Thoracic aorta (tissue), 2 donors: ENCODE results near the gene ZNF597. TPM values are rescaled to one million over a fixed set of nuclear protein-coding genes. Genes with fewer than 3 reads are reported as not detected.
A peak's percentile ranks its signal among the peaks of the same experiment; 100 is the strongest.

Experiments
- ATAC-seq: fragments of 150-250 bp; one replicate; pipeline ENCODE4 v1.8.0; 2017; ENCODE audit warnings: low read depth; ENCODE audit not compliant: insufficient number of reproducible peaks, low FRiP score
- DNase-seq: peaks from one replicate; pipeline ENCODE4 v3.0.0-alpha.2; 2020; ENCODE audit warnings: low spot score
- H3K27ac ChIP-seq, 2 donors: fragments of 200-600 bp; sonication (generic); 1 replicate in 1 of 2; 2 replicates in 1 of 2; pipeline ENCODE4 v1.5.1; 2016; ENCODE audit warnings: mild to moderate bottlenecking in 2 of 2, moderate library complexity in 2 of 2
- H3K27me3 ChIP-seq: fragments of 200-600 bp; sonication (generic); replicated peaks from 2 replicates; pipeline ENCODE4 v1.6.0; 2016; ENCODE audit warnings: mild to moderate bottlenecking; ENCODE audit not compliant: insufficient read depth
- H3K36me3 ChIP-seq: fragments of 200-600 bp; sonication (generic); one replicate; pipeline ENCODE4 v1.5.1; 2016
- H3K4me1 ChIP-seq, 2 donors: fragments of 200-600 bp; sonication (generic); 1 replicate in 1 of 2; 2 replicates in 1 of 2; pipeline versions ENCODE4 v1.5.1 to v1.6.0; 2016; ENCODE audit warnings: low read depth in 2 of 2, mild to moderate bottlenecking in 1 of 2; ENCODE audit not compliant: control insufficient read depth in 1 of 2
- H3K4me3 ChIP-seq: fragments of 200-600 bp; sonication (generic); 2 replicates; pipeline ENCODE4 v1.5.1; 2016; ENCODE audit warnings: mild to moderate bottlenecking
- H3K9me3 ChIP-seq: fragments of 200-600 bp; sonication (generic); 2 replicates; pipeline ENCODE4 v1.5.1; 2016
- CTCF ChIP-seq: fragments of 200-600 bp; sonication (generic); IDR thresholded peaks from one replicate; pipeline ENCODE4 v1.5.1; 2019; ENCODE audit warnings: antibody characterized with exemption
- total RNA-seq, 2 donors: library from RNA; depleted of rRNA; stranded (reverse); fragments of >200 nt; gene quantifications; one replicate each; pipeline versions ENCODE4 v1.1.0 to v1.2.3, GENCODE V29; 2016

Gene ZNF597
- total RNA-seq, 2 donors from 2014 or later, result 2.3 to 6.2 TPM

- peaks cover 74% of the 10 kb centered on the region for H3K9me3 ChIP-seq
- no peak overlapping the region for H3K27ac ChIP-seq
- H3K4me3 ChIP-seq, result no peak overlapping the region
- ATAC-seq, result no peak
- peaks cover 76% of the 10 kb centered on the region for H3K36me3 ChIP-seq
- no peaks in the 10 kb centered on the region for H3K27me3 ChIP-seq
- no peak for TF ChIP-seq CTCF
- no peak for DNase-seq
- H3K4me1 ChIP-seq, result no peaks in the 10 kb centered on the region
Observed at GRCh38 chr16:3389663-3390338, 53.5 kb downstream of the ZNF597 start.

- Histone ChIP-seq H3K4me3 (no peak overlapping the region), H3K9me3 (peaks cover 80% of the 10 kb centered on the region), H3K36me3 (peaks cover 76% of the 10 kb centered on the region), H3K27ac (no peak overlapping the region), H3K4me1 (no peaks in the 10 kb centered on the region), H3K27me3 (no peaks in the 10 kb centered on the region)
- DNase-seq (no peak), ATAC-seq (no peak)
- TF ChIP-seq CTCF, result no peak
Observed at GRCh38 chr16:3388325-3388724, 55.0 kb downstream of the ZNF597 start.

GRCh38 chr16:3383045-3383448 lies 60.3 kb downstream of the ZNF597 start:
- Histone ChIP-seq H3K27ac (no peak overlapping the region), H3K27me3 (no peaks in the 10 kb centered on the region), H3K4me1 (no peaks in the 10 kb centered on the region), H3K9me3 (peaks cover 87% of the 10 kb centered on the region), H3K4me3 (peak overlapping the region; percentile 14), H3K36me3 (peaks cover 46% of the 10 kb centered on the region)
- no peak for TF ChIP-seq CTCF
- no peak for ATAC-seq
- DNase-seq, result no peak

Other genes with a start within 250 kb of the ZNF597 start
- gene ZNF200, start 208.3 kb downstream of the ZNF597 start, total RNA-seq, result 10 to 100 TPM in 1 of 2 donors, 1 to 10 TPM in 1; 1.2 to 11.1 TPM
- 1 to 10 TPM; 3.5 to 6.1 TPM for gene MEFV, start 186.9 kb downstream of the ZNF597 start, total RNA-seq
- 10 to 100 TPM; 41.4 to 59.5 TPM for gene ZNF263, start 160.0 kb downstream of the ZNF597 start, total RNA-seq
- gene TIGD7, start 138.1 kb downstream of the ZNF597 start, total RNA-seq, result 1 to 10 TPM; 2.3 to 5.1 TPM
- 10 to 100 TPM; 11.5 to 41.6 TPM for gene ZNF75A, start 138.0 kb downstream of the ZNF597 start, total RNA-seq
- gene OR2C1, start 87.6 kb downstream of the ZNF597 start, total RNA-seq, result not detected
- 10 to 100 TPM; 12.5 to 15.0 TPM for gene ZSCAN32, start 42.5 kb downstream of the ZNF597 start, total RNA-seq
- gene ZNF174, start 42.3 kb downstream of the ZNF597 start, total RNA-seq, result 10 to 100 TPM in 1 of 2 donors, 1 to 10 TPM in 1; 5.4 to 16.8 TPM
- 10 to 100 TPM; 25.2 to 40.6 TPM for gene NAA60, start 176 bp upstream of the ZNF597 start, total RNA-seq
- gene C16orf90, start 52.0 kb upstream of the ZNF597 start, total RNA-seq, result not detected
- gene CLUAP1, start 57.5 kb upstream of the ZNF597 start, total RNA-seq, result 10 to 100 TPM; 23.4 to 25.0 TPM
- 1 to 10 TPM; 2.5 to 3.7 TPM for gene NLRC3, start 133.9 kb upstream of the ZNF597 start, total RNA-seq
- 1 to 10 TPM; 6.9 to 7.8 TPM for gene SLX4, start 168.1 kb upstream of the ZNF597 start, total RNA-seq
- gene DNASE1, start 211.2 kb upstream of the ZNF597 start, total RNA-seq, result 10 to 100 TPM; 17.4 to 22.9 TPM